SK-N-SH treated with all-trans-retinoic acid at 6 μM for 48 hours (cell line): ENCODE measurements around the gene FAM89B.
A peak's percentile ranks its signal among the peaks of the same experiment; 100 is the strongest.

ENCODE experiments used
- ATAC-seq: fragments of 200-7000 bp; cut with Tn5 transposase; 3 replicates; pipeline ENCODE4 v1.9.1; 2020; ENCODE audit warnings: mild to moderate bottlenecking, moderate library complexity
- ARNTL ChIP-seq: fragments of 450-650 bp; formaldehyde crosslinking; IDR thresholded peaks from 2 replicates; pipeline ENCODE4 v1.5.0; 2020; ENCODE audit warnings: low read depth, mild to moderate bottlenecking, moderate library complexity, borderline replicate concordance
- BACH2 ChIP-seq: fragments of 250-450 bp; sonication (Bioruptor Pico); IDR thresholded peaks from 2 replicates; pipeline ENCODE4 v1.9.0; 2021; ENCODE audit warnings: mild to moderate bottlenecking, borderline replicate concordance
- CSDC2 ChIP-seq: fragments of 250-450 bp; sonication (Bioruptor Pico); IDR thresholded peaks from 2 replicates; pipeline ENCODE4 v1.5.0; 2020; ENCODE audit warnings: mild to moderate bottlenecking, moderate library complexity
- GLIS3 ChIP-seq: fragments of 250-450 bp; sonication (Bioruptor Pico); IDR thresholded peaks from 2 replicates; pipeline ENCODE4 v1.5.0; 2020; ENCODE audit warnings: mild to moderate bottlenecking, moderate library complexity
- OSR1 ChIP-seq: fragments of 250-450 bp; sonication (Bioruptor Pico); IDR thresholded peaks from 2 replicates; pipeline ENCODE4 v1.8.0; 2022; ENCODE audit warnings: moderate library complexity, mild to moderate bottlenecking, inconsistent platforms
- PPARA ChIP-seq: fragments of 250-450 bp; sonication (Bioruptor Pico); IDR thresholded peaks from 2 replicates; pipeline ENCODE4 v1.5.0; 2020; ENCODE audit warnings: mild to moderate bottlenecking, borderline replicate concordance
- RARB ChIP-seq: fragments of 250-450 bp; sonication (Bioruptor Pico); IDR thresholded peaks from 2 replicates; pipeline ENCODE4 v1.8.0; 2021; ENCODE audit warnings: mild to moderate bottlenecking, moderate library complexity
- SNAI2 ChIP-seq: fragments of 250-450 bp; sonication (Bioruptor Pico); IDR thresholded peaks from 2 replicates; pipeline ENCODE4 v1.5.0; 2020; ENCODE audit warnings: mild to moderate bottlenecking, moderate library complexity
- TCF4 ChIP-seq: fragments of 250-450 bp; sonication (Bioruptor Pico); IDR thresholded peaks from 2 replicates; pipeline ENCODE4 v1.8.0; 2021; ENCODE audit warnings: mild to moderate bottlenecking, moderate library complexity, borderline replicate concordance
- TOX ChIP-seq: fragments of 250-450 bp; sonication (Bioruptor Pico); IDR thresholded peaks from 2 replicates; pipeline ENCODE4 v1.8.0; 2021; ENCODE audit warnings: mild to moderate bottlenecking, moderate library complexity, borderline replicate concordance
- ZC3H10 ChIP-seq: fragments of 250-450 bp; sonication (Bioruptor Pico); IDR thresholded peaks from 2 replicates; pipeline ENCODE4 v1.5.1; 2021; ENCODE audit warnings: mild to moderate bottlenecking, moderate library complexity
- ZFP3 ChIP-seq: fragments of 250-450 bp; sonication (Bioruptor Pico); IDR thresholded peaks from 2 replicates; pipeline ENCODE4 v1.5.0; 2020; ENCODE audit warnings: mild to moderate bottlenecking, moderate library complexity
- ZFP30 ChIP-seq: fragments of 450-650 bp; formaldehyde crosslinking; IDR thresholded peaks from 2 replicates; pipeline ENCODE4 v1.5.0; 2022; ENCODE audit warnings: mild to moderate bottlenecking, moderate library complexity
- ZNF565 ChIP-seq: fragments of 450-650 bp; formaldehyde crosslinking; conservative IDR thresholded peaks from 2 replicates; pipeline ENCODE4 v1.5.0; 2020; ENCODE audit warnings: low read depth, mild to moderate bottlenecking, moderate library complexity
- ZNF70 ChIP-seq: fragments of 450-650 bp; formaldehyde crosslinking; IDR thresholded peaks from 2 replicates; pipeline ENCODE4 v1.5.0; 2020; ENCODE audit warnings: mild to moderate bottlenecking, moderate library complexity
- ZNF8 ChIP-seq: fragments of 450-650 bp; formaldehyde crosslinking; IDR thresholded peaks from 2 replicates; pipeline ENCODE4 v1.5.0; 2020; ENCODE audit warnings: mild to moderate bottlenecking, moderate library complexity
- TF ChIP-seq, protein P1 (sequence below): fragments of 250-450 bp; sonication (Bioruptor Pico); IDR thresholded peaks from 2 replicates; pipeline ENCODE4 v1.8.0; 2021; ENCODE audit warnings: low read depth, mild to moderate bottlenecking, moderate library complexity, borderline replicate concordance
- TF ChIP-seq, protein P2 (sequence below): fragments of 250-450 bp; sonication (Bioruptor Pico); IDR thresholded peaks from 2 replicates; pipeline ENCODE4 v1.5.1; 2021; ENCODE audit warnings: mild to moderate bottlenecking, moderate library complexity
- TF ChIP-seq, protein P3 (sequence below): fragments of 250-450 bp; sonication (Bioruptor Pico); IDR thresholded peaks from 2 replicates; pipeline ENCODE4 v1.8.0; 2020; ENCODE audit warnings: mild to moderate bottlenecking, moderate library complexity, borderline replicate concordance
- TF ChIP-seq, protein P4 (sequence below): fragments of 250-450 bp; sonication (Bioruptor Pico); IDR thresholded peaks from 2 replicates; pipeline ENCODE4 v1.5.0; 2020; ENCODE audit warnings: mild to moderate bottlenecking, moderate library complexity

Gene FAM89B

DNA sequence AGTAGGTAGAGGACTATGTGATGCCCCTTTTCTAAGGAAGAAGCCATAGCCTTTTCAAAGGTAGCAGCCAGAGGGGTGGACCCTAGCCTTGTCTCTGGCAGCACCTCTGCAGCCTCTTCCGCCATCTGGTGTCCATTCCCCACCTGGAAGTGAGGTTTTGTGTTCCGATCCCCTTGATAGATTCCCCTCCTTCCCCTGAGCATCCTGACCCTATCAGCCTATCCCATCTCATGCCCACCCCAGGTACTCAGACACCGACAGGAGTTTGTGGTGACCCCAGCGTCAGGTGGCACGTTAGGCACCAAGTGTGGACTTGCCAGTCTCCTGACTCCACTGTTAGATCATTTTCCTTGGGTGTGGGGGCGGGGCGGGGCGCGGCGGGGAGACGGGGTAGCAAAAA, 398 bp upstream of the FAM89B start:
- no peak for ATAC-seq
- TF ChIP-seq, protein P1, sequence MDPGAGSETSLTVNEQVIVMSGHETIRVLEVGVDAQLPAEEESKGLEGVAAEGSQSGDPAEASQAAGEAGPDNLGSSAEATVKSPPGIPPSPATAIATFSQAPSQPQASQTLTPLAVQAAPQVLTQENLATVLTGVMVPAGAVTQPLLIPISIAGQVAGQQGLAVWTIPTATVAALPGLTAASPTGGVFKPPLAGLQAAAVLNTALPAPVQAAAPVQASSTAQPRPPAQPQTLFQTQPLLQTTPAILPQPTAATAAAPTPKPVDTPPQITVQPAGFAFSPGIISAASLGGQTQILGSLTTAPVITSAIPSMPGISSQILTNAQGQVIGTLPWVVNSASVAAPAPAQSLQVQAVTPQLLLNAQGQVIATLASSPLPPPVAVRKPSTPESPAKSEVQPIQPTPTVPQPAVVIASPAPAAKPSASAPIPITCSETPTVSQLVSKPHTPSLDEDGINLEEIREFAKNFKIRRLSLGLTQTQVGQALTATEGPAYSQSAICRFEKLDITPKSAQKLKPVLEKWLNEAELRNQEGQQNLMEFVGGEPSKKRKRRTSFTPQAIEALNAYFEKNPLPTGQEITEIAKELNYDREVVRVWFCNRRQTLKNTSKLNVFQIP (CRISPR knock-in tag): no peak
- TF ChIP-seq ZC3H10 (CRISPR knock-in tag) (no peak), RARB (CRISPR knock-in tag) (no peak), BACH2 (CRISPR knock-in tag) (no peak), CSDC2 (CRISPR knock-in tag) (no peak), ZFP30 (CRISPR knock-in tag) (no peak), PPARA (no peak), ZNF565 (no peak), ZNF8 (no peak), ZFP3 (CRISPR knock-in tag) (no peak), SNAI2 (no peak), ARNTL (CRISPR knock-in tag) (no peak), OSR1 (CRISPR knock-in tag) (no peak), ZNF70 (CRISPR knock-in tag) (no peak), GLIS3 (no peak), TCF4 (CRISPR knock-in tag) (no peak), TOX (CRISPR knock-in tag) (no peak)
- TF ChIP-seq, protein P2, sequence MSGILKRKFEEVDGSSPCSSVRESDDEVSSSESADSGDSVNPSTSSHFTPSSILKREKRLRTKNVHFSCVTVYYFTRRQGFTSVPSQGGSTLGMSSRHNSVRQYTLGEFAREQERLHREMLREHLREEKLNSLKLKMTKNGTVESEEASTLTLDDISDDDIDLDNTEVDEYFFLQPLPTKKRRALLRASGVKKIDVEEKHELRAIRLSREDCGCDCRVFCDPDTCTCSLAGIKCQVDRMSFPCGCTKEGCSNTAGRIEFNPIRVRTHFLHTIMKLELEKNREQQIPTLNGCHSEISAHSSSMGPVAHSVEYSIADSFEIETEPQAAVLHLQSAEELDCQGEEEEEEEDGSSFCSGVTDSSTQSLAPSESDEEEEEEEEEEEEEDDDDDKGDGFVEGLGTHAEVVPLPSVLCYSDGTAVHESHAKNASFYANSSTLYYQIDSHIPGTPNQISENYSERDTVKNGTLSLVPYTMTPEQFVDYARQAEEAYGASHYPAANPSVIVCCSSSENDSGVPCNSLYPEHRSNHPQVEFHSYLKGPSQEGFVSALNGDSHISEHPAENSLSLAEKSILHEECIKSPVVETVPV: no peak
- TF ChIP-seq, protein P3, sequence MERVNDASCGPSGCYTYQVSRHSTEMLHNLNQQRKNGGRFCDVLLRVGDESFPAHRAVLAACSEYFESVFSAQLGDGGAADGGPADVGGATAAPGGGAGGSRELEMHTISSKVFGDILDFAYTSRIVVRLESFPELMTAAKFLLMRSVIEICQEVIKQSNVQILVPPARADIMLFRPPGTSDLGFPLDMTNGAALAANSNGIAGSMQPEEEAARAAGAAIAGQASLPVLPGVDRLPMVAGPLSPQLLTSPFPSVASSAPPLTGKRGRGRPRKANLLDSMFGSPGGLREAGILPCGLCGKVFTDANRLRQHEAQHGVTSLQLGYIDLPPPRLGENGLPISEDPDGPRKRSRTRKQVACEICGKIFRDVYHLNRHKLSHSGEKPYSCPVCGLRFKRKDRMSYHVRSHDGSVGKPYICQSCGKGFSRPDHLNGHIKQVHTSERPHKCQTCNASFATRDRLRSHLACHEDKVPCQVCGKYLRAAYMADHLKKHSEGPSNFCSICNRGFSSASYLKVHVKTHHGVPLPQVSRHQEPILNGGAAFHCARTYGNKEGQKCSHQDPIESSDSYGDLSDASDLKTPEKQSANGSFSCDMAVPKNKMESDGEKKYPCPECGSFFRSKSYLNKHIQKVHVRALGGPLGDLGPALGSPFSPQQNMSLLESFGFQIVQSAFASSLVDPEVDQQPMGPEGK: no peak
- TF ChIP-seq, protein P4, sequence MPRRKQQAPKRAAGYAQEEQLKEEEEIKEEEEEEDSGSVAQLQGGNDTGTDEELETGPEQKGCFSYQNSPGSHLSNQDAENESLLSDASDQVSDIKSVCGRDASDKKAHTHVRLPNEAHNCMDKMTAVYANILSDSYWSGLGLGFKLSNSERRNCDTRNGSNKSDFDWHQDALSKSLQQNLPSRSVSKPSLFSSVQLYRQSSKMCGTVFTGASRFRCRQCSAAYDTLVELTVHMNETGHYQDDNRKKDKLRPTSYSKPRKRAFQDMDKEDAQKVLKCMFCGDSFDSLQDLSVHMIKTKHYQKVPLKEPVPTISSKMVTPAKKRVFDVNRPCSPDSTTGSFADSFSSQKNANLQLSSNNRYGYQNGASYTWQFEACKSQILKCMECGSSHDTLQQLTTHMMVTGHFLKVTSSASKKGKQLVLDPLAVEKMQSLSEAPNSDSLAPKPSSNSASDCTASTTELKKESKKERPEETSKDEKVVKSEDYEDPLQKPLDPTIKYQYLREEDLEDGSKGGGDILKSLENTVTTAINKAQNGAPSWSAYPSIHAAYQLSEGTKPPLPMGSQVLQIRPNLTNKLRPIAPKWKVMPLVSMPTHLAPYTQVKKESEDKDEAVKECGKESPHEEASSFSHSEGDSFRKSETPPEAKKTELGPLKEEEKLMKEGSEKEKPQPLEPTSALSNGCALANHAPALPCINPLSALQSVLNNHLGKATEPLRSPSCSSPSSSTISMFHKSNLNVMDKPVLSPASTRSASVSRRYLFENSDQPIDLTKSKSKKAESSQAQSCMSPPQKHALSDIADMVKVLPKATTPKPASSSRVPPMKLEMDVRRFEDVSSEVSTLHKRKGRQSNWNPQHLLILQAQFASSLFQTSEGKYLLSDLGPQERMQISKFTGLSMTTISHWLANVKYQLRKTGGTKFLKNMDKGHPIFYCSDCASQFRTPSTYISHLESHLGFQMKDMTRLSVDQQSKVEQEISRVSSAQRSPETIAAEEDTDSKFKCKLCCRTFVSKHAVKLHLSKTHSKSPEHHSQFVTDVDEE (CRISPR knock-in tag): no peak
- TF ChIP-seq, all 23 proteins: peak for 0

DNA sequence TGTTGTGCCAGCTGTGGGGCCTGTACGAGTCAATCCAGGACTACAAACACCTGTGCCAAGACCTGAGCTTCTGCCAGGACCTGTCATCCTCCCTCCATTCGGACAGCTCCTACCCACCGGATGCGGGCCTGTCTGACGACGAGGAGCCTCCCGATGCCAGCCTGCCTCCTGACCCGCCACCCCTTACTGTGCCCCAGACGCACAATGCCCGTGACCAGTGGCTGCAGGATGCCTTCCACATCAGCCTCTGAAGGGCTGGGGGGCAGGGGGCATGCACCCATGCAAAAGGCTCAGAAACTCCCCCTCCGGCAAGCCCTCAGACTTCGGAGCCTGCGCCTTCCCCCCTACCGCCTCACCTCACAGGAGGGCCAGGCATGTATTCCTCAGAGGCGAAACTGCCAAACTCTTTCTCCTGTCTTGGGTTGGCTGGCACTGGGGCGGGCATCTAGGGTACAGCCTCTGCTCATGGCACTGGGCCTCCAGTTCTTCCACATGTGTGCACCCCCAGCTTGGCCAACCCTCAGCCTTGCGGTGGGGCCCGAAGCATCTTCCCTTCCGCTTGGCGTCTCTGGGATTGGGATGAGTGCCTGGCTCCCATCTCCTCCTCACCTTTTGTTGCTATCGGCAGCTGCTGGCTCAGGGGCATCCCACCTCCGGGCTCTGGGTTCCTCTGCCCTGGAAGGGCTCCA, 1.2 kb downstream of the FAM89B start:
- no peak for ATAC-seq
- TF ChIP-seq, protein P2: no peak
- TF ChIP-seq OSR1 (CRISPR knock-in tag) (no peak), CSDC2 (CRISPR knock-in tag) (no peak), GLIS3 (no peak), RARB (CRISPR knock-in tag) (no peak), PPARA (no peak), ZNF70 (CRISPR knock-in tag) (no peak), SNAI2 (no peak), ZNF8 (no peak), ZFP30 (CRISPR knock-in tag) (no peak)

DNA sequence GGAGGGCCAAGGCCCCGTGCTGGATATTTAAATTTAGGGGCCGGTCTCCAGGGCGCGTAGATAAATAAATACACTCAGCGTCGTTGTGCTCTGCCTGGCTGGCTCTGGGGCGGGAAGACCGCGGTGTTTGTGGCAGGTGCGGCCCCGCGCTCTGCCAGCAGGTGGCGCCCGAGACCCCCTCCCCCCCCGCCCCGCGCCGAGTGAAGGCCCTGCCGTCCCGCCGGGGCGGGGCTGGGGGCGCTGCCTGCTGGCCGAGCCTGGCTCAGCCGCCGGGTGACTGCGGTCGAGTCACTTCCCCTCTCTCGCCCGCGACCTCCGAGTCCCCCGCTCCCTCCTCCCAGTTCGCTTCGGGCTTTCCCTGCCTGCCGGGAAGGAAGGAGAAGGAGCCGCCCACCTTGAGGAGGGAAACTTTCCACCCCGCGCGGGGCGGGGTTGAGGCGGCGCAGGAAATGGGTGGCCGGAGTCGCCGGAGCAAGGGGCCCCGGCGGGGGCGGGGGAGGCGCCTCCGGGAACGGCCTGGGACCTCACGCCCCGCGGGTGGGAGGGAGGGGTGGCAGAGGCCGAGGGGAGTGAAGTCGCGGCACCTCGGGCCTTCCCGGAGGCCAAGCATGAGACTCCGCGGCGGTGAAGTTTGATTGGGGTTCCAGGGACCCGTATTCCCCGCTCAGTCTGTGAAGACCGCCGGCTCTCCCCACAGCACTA, 1.9 kb downstream of the FAM89B start:
- ATAC-seq: peak; percentile 30
- TF ChIP-seq, protein P1 (CRISPR knock-in tag): no peak
- TF ChIP-seq PPARA (no peak), ZNF70 (CRISPR knock-in tag) (no peak), TOX (CRISPR knock-in tag) (no peak), BACH2 (CRISPR knock-in tag) (no peak)
- TF ChIP-seq, protein P4 (CRISPR knock-in tag): no peak
- TF ChIP-seq, protein P2: no peak
